HCT116 (cell line): ENCODE results near the gene CAPN1. TPM values are rescaled to one million over a fixed set of nuclear protein-coding genes. Genes with fewer than 3 reads are reported as not detected.

Source experiments
- ATAC-seq: fragments of 200-7000 bp; cut with Tn5 transposase; 2 replicates; pipeline ENCODE4 v1.9.1; 2020; ENCODE audit warnings: mild to moderate bottlenecking, moderate library complexity
- BruUV-seq: library from RNA; stranded (reverse); fragments of 400-500 nt; replicated peaks from 2 replicates; lab custom pipeline; 2021; lab: Mats Ljungman, UMichigan
- CTCF ChIA-PET: fragments of 300-600 bp; sonication (Branson Sonifier 250); formaldehyde crosslinking; loops from one replicate; lab custom pipeline; 2021; ENCODE audit warnings: antibody characterized with exemption; lab: Charles Lee
- POLR2A ChIA-PET: fragments of 300-600, 350-600 bp; sonication (Branson Sonifier 250); formaldehyde crosslinking; loops from one replicate; lab custom pipeline; 2021; ENCODE audit warnings: antibody characterized with exemption; lab: Charles Lee
- RAD21 ChIA-PET, 2 experiments: fragments of 300-600 bp; sonication (Branson Sonifier 250); formaldehyde crosslinking; loops; one replicate each; lab custom pipeline; 2023; ENCODE audit warnings: low total read pairs in 2 of 2; ENCODE audit not compliant: uncharacterized antibody in 2 of 2, unreplicated experiment in 2 of 2, low non-redundant PET in 1 of 2; lab: Charles Lee
- DNase-seq: peaks from one replicate; pipeline ENCODE4 v3.0.0-alpha.2; 2010; ENCODE audit warnings: low read depth, low spot score
- H2AFZ ChIP-seq: fragments of 200-600 bp; shearing (Covaris generic), sonication (generic); 2 replicates; pipeline ENCODE4 v1.6.1; 2017; ENCODE audit warnings: low read depth, mixed run types, mixed read lengths, antibody characterized with exemption, low read length; ENCODE audit not compliant: poor library complexity, severe bottlenecking
- H3K27ac ChIP-seq: 2 replicates; pipeline ENCODE4 v1.5.1; 2012; ENCODE audit warnings: low read depth, low read length
- H3K27me3 ChIP-seq: fragments of 200-600 bp; sonication (generic); 2 replicates; pipeline ENCODE4 v1.6.1; 2016; ENCODE audit warnings: mixed run types, low read length, mixed read lengths; ENCODE audit not compliant: insufficient read depth
- H3K36me3 ChIP-seq, 2 experiments: fragments of 200-500 bp in 1 of 2; fragments of 200-600 bp in 1 of 2; sonication (Bioruptor generic) in 1 of 2; sonication (generic) in 1 of 2; 2 replicates each; pipeline versions ENCODE4 v1.5.1 to v1.6.1; 2014 to 2016; ENCODE audit warnings: low read length in 2 of 2, inconsistent platforms in 1 of 2, mixed read lengths in 1 of 2, mixed run types in 1 of 2; ENCODE audit not compliant: insufficient read depth in 2 of 2, control insufficient read depth in 1 of 2
- H3K4me1 ChIP-seq, 2 experiments: fragments of 200-600 bp in 1 of 2; sonication (generic) in 1 of 2; 2 replicates each; pipeline versions ENCODE4 v1.5.1 to v1.6.1; 2012 to 2017; ENCODE audit warnings: low read length in 2 of 2, inconsistent platforms in 1 of 2, mild to moderate bottlenecking in 1 of 2, mixed read lengths in 1 of 2, mixed run types in 1 of 2, moderate library complexity in 1 of 2; ENCODE audit not compliant: insufficient read depth in 2 of 2, control insufficient read depth in 1 of 2
- H3K4me2 ChIP-seq: fragments of 200-600 bp; sonication (generic); 2 replicates; pipeline ENCODE4 v1.6.1; 2017; ENCODE audit warnings: mixed run types, low read length, mixed read lengths
- H3K4me3 ChIP-seq, 2 experiments: fragments of 200-600 bp in 1 of 2; sonication (generic) in 1 of 2; replicated peaks in 1 of 2; 2 replicates each; pipeline ENCODE4 v1.5.1; 2011 to 2016; ENCODE audit warnings: low read length in 2 of 2, control low read depth in 1 of 2, low read depth in 1 of 2, mild to moderate bottlenecking in 1 of 2, mixed read lengths in 1 of 2, mixed run types in 1 of 2
- H3K79me2 ChIP-seq: fragments of 200-600 bp; sonication (generic); 2 replicates; pipeline ENCODE4 v1.6.1; 2017; ENCODE audit warnings: mild to moderate bottlenecking, mixed run types, low read length, moderate library complexity, mixed read lengths; ENCODE audit not compliant: insufficient read depth
- H3K9ac ChIP-seq: fragments of 200-600 bp; sonication (generic); 2 replicates; pipeline ENCODE4 v1.6.1; 2016; ENCODE audit warnings: low read length, mixed read lengths
- H3K9me2 ChIP-seq: fragments of 200-600 bp; sonication (generic), shearing (Covaris generic); 2 replicates; pipeline ENCODE4 v1.6.1; 2017; ENCODE audit warnings: mixed run types, mild to moderate bottlenecking, moderate library complexity; ENCODE audit not compliant: insufficient read depth
- H3K9me3 ChIP-seq, 2 experiments: fragments of 200-500 bp in 1 of 2; fragments of 200-600 bp in 1 of 2; sonication (Bioruptor generic) in 1 of 2; sonication (generic) in 1 of 2; 2 replicates each; pipeline ENCODE4 v1.6.1; 2014 to 2017; ENCODE audit warnings: low read length in 2 of 2, mixed read lengths in 2 of 2, inconsistent platforms in 1 of 2, low read depth in 1 of 2, mild to moderate bottlenecking in 1 of 2, mixed run types in 1 of 2, moderate library complexity in 1 of 2; ENCODE audit not compliant: control insufficient read depth in 1 of 2, insufficient read depth in 1 of 2
- H4K20me1 ChIP-seq: fragments of 200-600 bp; sonication (generic), shearing (Covaris generic); 2 replicates; pipeline ENCODE4 v1.6.1; 2017; ENCODE audit warnings: mixed run types, mild to moderate bottlenecking, moderate library complexity; ENCODE audit not compliant: insufficient read depth
- ATF3 ChIP-seq: IDR thresholded peaks from 2 replicates; pipeline ENCODE4 v1.6.1; 2012
- CEBPB ChIP-seq: IDR thresholded peaks from 2 replicates; pipeline ENCODE4 v1.6.1; 2012; ENCODE audit warnings: low read depth
- CTCF ChIP-seq, 3 experiments: fragments of 200-600 bp in 1 of 3; sonication (generic) in 1 of 3; IDR thresholded peaks in 2 of 3; conservative IDR thresholded peaks in 1 of 3; 2 replicates each; pipeline ENCODE4 v1.5.1; 2012 to 2017; ENCODE audit warnings: low read depth in 2 of 3, low read length in 2 of 3, antibody characterized with exemption in 1 of 3, borderline replicate concordance in 1 of 3, control low read depth in 1 of 3, mild to moderate bottlenecking in 1 of 3, mixed read lengths in 1 of 3, mixed run types in 1 of 3, moderate library complexity in 1 of 3; ENCODE audit not compliant: insufficient read depth in 1 of 3
- EZH2 ChIP-seq: fragments of 200-600 bp; sonication (generic); IDR thresholded peaks from 2 replicates; pipeline ENCODE4 v1.6.1; 2017; ENCODE audit warnings: antibody characterized with exemption, mixed run types
- EZH2phosphoT487 ChIP-seq: fragments of 200-600 bp; IDR thresholded peaks from 2 replicates; pipeline ENCODE4 v1.6.1; 2018; ENCODE audit warnings: antibody characterized with exemption, borderline replicate concordance
- FOSL1 ChIP-seq: IDR thresholded peaks from 2 replicates; pipeline ENCODE4 v1.6.1; 2012; ENCODE audit warnings: low read depth
- MAX ChIP-seq: IDR thresholded peaks from 2 replicates; pipeline ENCODE4 v1.6.1; 2012
- POLR2AphosphoS5 ChIP-seq: IDR thresholded peaks from 2 replicates; pipeline ENCODE4 v1.6.1; 2011; ENCODE audit warnings: mild to moderate bottlenecking, low read depth, low read length, moderate library complexity
- ZFX ChIP-seq: fragments of 450-650 bp; IDR thresholded peaks from 2 replicates; pipeline ENCODE4 v1.6.1; 2017
- intact Hi-C: fragments of 100-400 bp; cut with micrococcal nuclease; formaldehyde crosslinking; loops from 2 replicates; pipeline ENCODE4 v1.10.0; 2022
- total RNA-seq: library from RNA; stranded (reverse); gene quantifications from one replicate; pipeline ENCODE4 v1.2.1, GENCODE V29; 2021; ENCODE audit not compliant: unreplicated experiment

CAPN1 gene
- total RNA-seq, 1 experiment from 2014 or later = 279 TPM

- intact Hi-C loops = loop anchor here (1.0 to 10.0 kb wide), 6 partner anchors 30 to 410 kb away; partner anchors contain the start of genes ARL2, CAPN1 and CDC42BPG
- Histone ChIP-seq H3K27me3 (no peaks in the 10 kb centered on the region), H2AFZ (no peak overlapping the region), H3K9me2 (no peaks in the 10 kb centered on the region), H3K9me3 (no peaks in the 10 kb centered on the region), H3K79me2 (no peaks in the 10 kb centered on the region), H3K4me1 (peaks cover 3 to 6% of the 10 kb centered on the region in 2 experiments; a peak in 1 of 4 replicates), H3K4me3 (no peak overlapping the region), H3K9ac (no peak overlapping the region), H3K36me3 (no peaks in the 10 kb centered on the region), H4K20me1 (no peaks in the 10 kb centered on the region), H3K27ac (no peak overlapping the region), H3K4me2 (no peak overlapping the region)
- TF ChIP-seq ATF3 (no peak), EZH2phosphoT487 (no peak), CEBPB (no peak)
- BruUV-seq = no TSS peak
- DNase-seq = no peak
- no peak for ATAC-seq
- CTCF ChIA-PET = no interaction called here
- POLR2A ChIA-PET = no interaction called here
- RAD21 ChIA-PET = interaction anchor here in 1 of 2 experiments (0.6 kb wide), 1 partner anchor 8 kb away, joined by 3 read pairs; no protein-coding TSS in a partner anchor
Observed at GRCh38 chr11:65254724-65255123, 73.0 kb downstream of the CAPN1 start.

- no TSS peak for BruUV-seq
- no peak overlapping the region for H3K4me3 ChIP-seq
- no peak for DNase-seq
- H3K9me3 ChIP-seq = no peaks in the 10 kb centered on the region
- H3K79me2 ChIP-seq = peaks cover 21% of the 10 kb centered on the region
- TF ChIP-seq ZFX (no peak), CTCF (IDR thresholded peaks at IDR 0.05 in 2 of 3, conservative IDR thresholded peaks at IDR 0.05 in 1 of 3; ENCODE audit: borderline replicate concordance in 1 of 3, insufficient read depth in 1 of 3, low read depth in 2 of 3, low read length in 2 of 3) (no peak), MAX (no peak), ATF3 (no peak), EZH2 (no peak), POLR2AphosphoS5 (no peak), FOSL1 (no peak), EZH2phosphoT487 (no peak)
- no peak overlapping the region for H3K4me2 ChIP-seq
- ChIA-PET CTCF (no interaction called here), POLR2A (no interaction called here), RAD21 (no interaction called here)
- H3K9ac ChIP-seq = no peak overlapping the region
- H3K4me1 ChIP-seq = peaks cover 7 to 18% of the 10 kb centered on the region in 2 experiments; a peak in 3 of 4 replicates
- no peak overlapping the region for H3K27ac ChIP-seq
- no peaks in the 10 kb centered on the region for H3K9me2 ChIP-seq
- H3K36me3 ChIP-seq = no peaks in the 10 kb centered on the region
- intact Hi-C loops = loop anchor here (10.0 kb wide), 2 partner anchors 244 to 414 kb away; partner anchors contain the start of genes ARL2 and CDC42BPG
- H4K20me1 ChIP-seq = no peaks in the 10 kb centered on the region
- no peak for ATAC-seq
- H2AFZ ChIP-seq = no peak overlapping the region
- no peaks in the 10 kb centered on the region for H3K27me3 ChIP-seq
Observed at GRCh38 chr11:65258988-65259387, 77.3 kb downstream of the CAPN1 start.
